Transverse colon (tissue), 4 donors: ENCODE results near the gene MARK2. TPM values are rescaled to one million over a fixed set of nuclear protein-coding genes. Genes with fewer than 3 reads are reported as not detected.

Source experiments
- DNase-seq: peaks from one replicate; pipeline ENCODE4 v3.0.0-alpha.2; 2019
- H3K27ac ChIP-seq, 4 donors: fragments of 200-600 bp; sonication (generic); 2 replicates each; pipeline ENCODE4 v1.5.1; 2016 to 2018; ENCODE audit warnings: inconsistent platforms in 4 of 4
- H3K27me3 ChIP-seq: fragments of 200-600 bp; sonication (generic); 2 replicates; pipeline ENCODE4 v1.5.1; 2017; ENCODE audit warnings: inconsistent platforms
- H3K36me3 ChIP-seq, 4 donors: fragments of 200-600 bp; sonication (generic); 2 replicates each; pipeline ENCODE4 v1.5.1; 2017 to 2019; ENCODE audit warnings: inconsistent platforms in 4 of 4
- H3K4me1 ChIP-seq, 4 donors: fragments of 200-600 bp; sonication (generic); 2 replicates each; pipeline ENCODE4 v1.5.1; 2017 to 2020; ENCODE audit warnings: inconsistent platforms in 4 of 4
- H3K4me3 ChIP-seq, 4 donors: fragments of 200-600 bp; sonication (generic); 1 replicate in 1 of 4; 2 replicates in 3 of 4; pipeline versions ENCODE4 v1.5.1 to v1.6.1; 2017 to 2019; ENCODE audit warnings: inconsistent platforms in 4 of 4
- H3K9me3 ChIP-seq, 2 donors: fragments of 200-600 bp; sonication (generic); 2 replicates each; pipeline ENCODE4 v1.5.1; 2017 to 2019; ENCODE audit warnings: inconsistent platforms in 2 of 2
- EP300 ChIP-seq: sonication (generic); formaldehyde crosslinking; IDR thresholded peaks from one replicate; pipeline ENCODE4 v1.6.1; 2017; ENCODE audit warnings: antibody characterized with exemption, low read depth
- POLR2A ChIP-seq: fragments of 450-650 bp; IDR thresholded peaks from one replicate; pipeline ENCODE4 v1.6.1; 2016; ENCODE audit warnings: antibody characterized with exemption, mild to moderate bottlenecking, moderate library complexity
- POLR2AphosphoS5 ChIP-seq, 3 donors: sonication (generic); formaldehyde crosslinking; IDR thresholded peaks; one replicate each; pipeline ENCODE4 v1.6.1; 2016; ENCODE audit warnings: antibody characterized with exemption in 3 of 3
- WGBS, 2 donors: methylation state at CpG; one replicate each; pipeline ENCODE4 v1.1.5; 2018; ENCODE audit warnings: low coverage in 1 of 2; 5-methylcytosine and 5-hydroxymethylcytosine counted together
- in situ Hi-C, 4 donors: fragments of 200-750 bp; cut with MboI; loops; one replicate each; pipeline versions ENCODE4 v1.15.0 to v1.15.1; 2017; ENCODE audit warnings: low sequenced_read_pairs in 3 of 4, low pct_ligation_motif_present in 1 of 4, low pct_unique_long_range_greater_than_20kb in 1 of 4
- intact Hi-C: fragments of 100-400 bp; cut with DNase I; formaldehyde crosslinking; loops from one replicate; pipeline ENCODE4 v1.15.1; 2023; ENCODE audit warnings: low total_unique reads
- total RNA-seq, 4 donors: library from RNA; depleted of rRNA; stranded (reverse); fragments of >200 nt; gene quantifications; one replicate each; pipeline ENCODE4 v1.1.0, GENCODE V29; 2016
- TF ChIP-seq, protein P1 (sequence below), 5 experiments: fragments of 200-600 bp in 3 of 5; fragments of 450-650 bp in 2 of 5; sonication (generic) in 3 of 5; IDR thresholded peaks; 1 replicate in 2 of 5; 2 replicates in 3 of 5; pipeline ENCODE4 v1.5.1; 2016 to 2017; ENCODE audit warnings: antibody characterized with exemption in 5 of 5, inconsistent platforms in 3 of 5, mild to moderate bottlenecking in 2 of 5, moderate library complexity in 1 of 5

The MARK2 gene
- total RNA-seq, 4 donors from 2014 or later, result 33.0 to 106 (median 77.8) TPM

DNA sequence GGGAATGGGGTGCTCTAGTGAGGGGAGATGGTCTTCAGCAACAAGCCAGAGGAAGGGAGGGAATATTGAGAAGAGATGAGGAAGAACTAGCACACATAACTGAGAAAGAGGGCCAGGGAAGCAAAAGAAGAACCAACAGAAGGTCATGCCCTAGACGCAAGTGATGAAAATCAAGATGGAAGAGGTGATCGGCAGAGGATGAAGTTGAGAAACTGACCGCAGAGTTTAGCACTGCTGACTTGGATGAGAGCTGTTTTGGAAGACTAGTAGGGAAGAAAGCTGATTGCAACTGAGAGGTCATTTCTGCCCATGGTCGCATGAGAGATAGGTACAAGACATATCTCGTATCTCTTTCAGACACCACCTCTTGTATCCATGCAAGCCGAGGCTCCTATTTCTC, 22.7 kb upstream of the MARK2 start:
- Histone ChIP-seq H3K9me3 (no peaks in the 10 kb centered on the region), H3K4me1 (peaks cover 12 to 23% (median 20%) of the 10 kb centered on the region in 4 donors), H3K27ac (no peak overlapping the region), H3K4me3 (no peak overlapping the region), H3K36me3 (peaks cover 0 to 25% (median 3%) of the 10 kb centered on the region in 4 donors), H3K27me3 (no peaks in the 10 kb centered on the region)
- TF ChIP-seq POLR2A (no peak), EP300 (no peak), POLR2AphosphoS5 (IDR thresholded peaks at IDR 0.05) (no peak)
- TF ChIP-seq, protein P1, sequence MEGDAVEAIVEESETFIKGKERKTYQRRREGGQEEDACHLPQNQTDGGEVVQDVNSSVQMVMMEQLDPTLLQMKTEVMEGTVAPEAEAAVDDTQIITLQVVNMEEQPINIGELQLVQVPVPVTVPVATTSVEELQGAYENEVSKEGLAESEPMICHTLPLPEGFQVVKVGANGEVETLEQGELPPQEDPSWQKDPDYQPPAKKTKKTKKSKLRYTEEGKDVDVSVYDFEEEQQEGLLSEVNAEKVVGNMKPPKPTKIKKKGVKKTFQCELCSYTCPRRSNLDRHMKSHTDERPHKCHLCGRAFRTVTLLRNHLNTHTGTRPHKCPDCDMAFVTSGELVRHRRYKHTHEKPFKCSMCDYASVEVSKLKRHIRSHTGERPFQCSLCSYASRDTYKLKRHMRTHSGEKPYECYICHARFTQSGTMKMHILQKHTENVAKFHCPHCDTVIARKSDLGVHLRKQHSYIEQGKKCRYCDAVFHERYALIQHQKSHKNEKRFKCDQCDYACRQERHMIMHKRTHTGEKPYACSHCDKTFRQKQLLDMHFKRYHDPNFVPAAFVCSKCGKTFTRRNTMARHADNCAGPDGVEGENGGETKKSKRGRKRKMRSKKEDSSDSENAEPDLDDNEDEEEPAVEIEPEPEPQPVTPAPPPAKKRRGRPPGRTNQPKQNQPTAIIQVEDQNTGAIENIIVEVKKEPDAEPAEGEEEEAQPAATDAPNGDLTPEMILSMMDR (IDR thresholded peaks at IDR 0.05), result no peak
- intact Hi-C loops, result no loop called here
- in situ Hi-C loops, result no loop called here
- WGBS, 2 donors, result 62 to 92% methylated on average over 3 to 6 of the region's 6 CpGs
- DNase-seq, result no peak

DNA sequence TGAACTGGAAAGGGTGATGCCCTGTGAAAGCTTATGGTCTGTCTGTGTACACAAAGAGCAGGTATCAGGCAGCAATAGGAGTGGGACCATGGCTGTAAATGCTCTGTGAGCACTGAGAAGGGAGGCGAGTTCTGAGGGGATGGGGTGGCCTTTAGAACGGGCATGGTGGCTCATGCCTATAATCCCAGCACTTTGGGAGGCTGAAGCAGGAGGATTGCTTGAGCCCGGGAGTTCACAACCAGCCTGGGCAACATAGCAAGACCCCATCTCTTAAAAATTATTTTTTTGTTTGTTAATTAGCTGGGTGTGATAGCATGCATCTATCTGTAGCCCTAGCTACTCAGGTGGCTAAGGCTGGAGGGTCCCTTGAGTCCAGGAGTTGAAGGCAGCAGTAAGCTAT, 22.2 kb upstream of the MARK2 start:
- DNase-seq, result no peak
- in situ Hi-C loops, result no loop called here
- intact Hi-C loops, result no loop called here
- H3K9me3 ChIP-seq, result no peaks in the 10 kb centered on the region
- no peaks in the 10 kb centered on the region for H3K27me3 ChIP-seq
- TF ChIP-seq EP300, result no peak
- TF ChIP-seq, protein P1 (IDR thresholded peaks at IDR 0.05), result no peak
- no peak for TF ChIP-seq POLR2AphosphoS5 (IDR thresholded peaks at IDR 0.05)
- no peak for TF ChIP-seq POLR2A
- no peak overlapping the region for H3K4me3 ChIP-seq
- H3K27ac ChIP-seq, result no peak overlapping the region
- 100% methylated on average over 3 of the region's 3 CpGs; no CpG with 5 or more reads in 1 of the 2 donors for WGBS, 2 donors
- H3K4me1 ChIP-seq, result peaks cover 12 to 23% (median 20%) of the 10 kb centered on the region in 4 donors
- peaks cover 0 to 30% (median 6%) of the 10 kb centered on the region in 4 donors for H3K36me3 ChIP-seq

DNA sequence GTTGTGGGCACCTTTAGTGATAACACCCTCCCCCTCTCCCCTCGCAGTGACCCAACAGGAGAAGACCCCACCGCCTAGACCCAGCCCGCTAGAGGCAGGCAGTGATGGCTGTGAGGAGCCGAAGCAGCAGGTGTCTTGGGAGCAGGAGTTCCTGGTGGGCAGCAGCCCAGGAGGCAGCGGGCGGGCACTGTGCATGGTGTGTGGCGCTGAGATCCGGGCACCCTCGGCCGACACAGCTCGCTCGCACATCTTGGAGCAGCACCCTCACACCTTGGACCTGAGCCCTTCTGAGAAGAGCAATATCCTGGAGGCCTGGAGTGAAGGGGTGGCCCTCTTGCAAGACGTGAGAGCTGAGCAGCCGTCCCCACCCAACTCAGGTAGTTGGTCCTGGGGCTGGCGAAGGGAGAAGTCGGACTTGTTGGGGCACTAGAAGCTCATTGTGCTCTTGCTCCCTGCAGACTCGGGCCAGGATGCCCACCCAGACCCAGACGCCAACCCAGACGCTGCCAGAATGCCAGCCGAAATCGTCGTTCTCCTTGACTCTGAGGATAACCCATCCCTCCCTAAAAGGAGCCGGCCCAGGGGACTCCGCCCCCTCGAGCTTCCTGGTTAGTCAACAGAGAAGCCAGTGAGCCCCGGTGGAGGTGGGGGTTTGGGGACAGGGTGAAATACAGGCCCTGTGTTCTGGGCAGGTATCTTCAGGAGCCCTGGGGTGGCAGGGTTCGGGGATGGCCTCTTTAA, 21.0 kb upstream of the MARK2 start:
- intact Hi-C loops (no loop called here), in situ Hi-C loops (no loop called here)
- WGBS, 2 donors, result 90% methylated on average over 22 of the region's 27 CpGs; no CpG with 5 or more reads in 1 of the 2 donors
- no peak overlapping the region for H3K27ac ChIP-seq
- no peak for DNase-seq
- H3K36me3 ChIP-seq, result peaks cover 0 to 39% (median 8%) of the 10 kb centered on the region in 4 donors
- H3K9me3 ChIP-seq, result no peaks in the 10 kb centered on the region
- H3K4me1 ChIP-seq, result peaks cover 9 to 18% (median 13%) of the 10 kb centered on the region in 4 donors
- TF ChIP-seq, protein P1 (IDR thresholded peaks at IDR 0.05), result no peak
- TF ChIP-seq POLR2A (no peak), EP300 (no peak), POLR2AphosphoS5 (IDR thresholded peaks at IDR 0.05) (no peak)
- no peaks in the 10 kb centered on the region for H3K27me3 ChIP-seq
- H3K4me3 ChIP-seq, result no peak overlapping the region

DNA sequence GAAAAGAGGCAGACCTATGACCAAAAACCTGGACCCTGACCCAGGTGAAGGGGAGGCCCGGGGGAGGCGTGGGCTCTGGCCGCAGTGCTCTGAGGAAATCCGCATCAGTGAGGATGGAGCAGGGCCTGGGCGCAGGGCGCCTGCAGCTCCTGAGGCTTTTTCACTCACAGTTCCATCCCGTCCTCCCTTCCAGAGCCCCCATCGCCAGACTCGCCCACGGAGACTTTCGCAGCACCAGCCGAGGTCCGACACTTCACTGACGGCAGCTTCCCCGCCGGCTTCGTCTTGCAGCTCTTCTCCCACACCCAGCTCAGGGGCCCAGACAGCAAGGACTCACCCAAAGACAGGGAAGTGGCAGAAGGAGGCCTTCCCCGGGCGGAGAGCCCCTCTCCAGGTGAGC, 20.3 kb upstream of the MARK2 start:
- no peaks in the 10 kb centered on the region for H3K27me3 ChIP-seq
- no peaks in the 10 kb centered on the region for H3K9me3 ChIP-seq
- no peak overlapping the region for H3K27ac ChIP-seq
- intact Hi-C loops (no loop called here), in situ Hi-C loops (no loop called here)
- H3K36me3 ChIP-seq, result peaks cover 0 to 46% (median 11%) of the 10 kb centered on the region in 4 donors
- peaks cover 9 to 17% (median 12%) of the 10 kb centered on the region in 4 donors for H3K4me1 ChIP-seq
- no peak for DNase-seq
- 95 to 100% methylated on average over 4 to 19 of the region's 19 CpGs for WGBS, 2 donors
- TF ChIP-seq POLR2AphosphoS5 (IDR thresholded peaks at IDR 0.05) (no peak), EP300 (no peak), POLR2A (no peak)
- TF ChIP-seq, protein P1 (IDR thresholded peaks at IDR 0.05), result no peak
- H3K4me3 ChIP-seq, result no peak overlapping the region
